ENCODE results near the gene TKTL1. TPM values are rescaled to one million over a fixed set of nuclear protein-coding genes. Genes with fewer than 3 reads are reported as not detected.

Gene TKTL1
- total RNA-seq, 1 experiment from 2014 or later = not detected

- Histone ChIP-seq H3K27ac (ENCODE audit: low read length) (no peak overlapping the region), H3K9me3 (ENCODE audit: control insufficient read depth, insufficient read depth, low read depth, low read length) (no peaks in the 10 kb centered on the region), H3K36me3 (ENCODE audit: control insufficient read depth, insufficient read depth, low read length) (peaks cover 6% of the 10 kb centered on the region; the same call in 1 of the 2 replicates), H3K27me3 (ENCODE audit: control insufficient read depth, insufficient read depth, low read length) (no peaks in the 10 kb centered on the region), H3K4me3 (ENCODE audit: low read depth in 2 of 2, low read length in 2 of 2) (no peak overlapping the region), H3K4me1 (ENCODE audit: control insufficient read depth, insufficient read depth, low read length) (no peaks in the 10 kb centered on the region)
- no peak for ATAC-seq
- no peak for DNase-seq (ENCODE audit: low read depth, low spot score)
- ChIA-PET POLR2A (no interaction called here), CTCF (interaction anchor here (1.3 kb wide), 1 partner anchor 18 kb away, joined by 3 read pairs; no protein-coding TSS in a partner anchor)
- in situ Hi-C loops (cut with HindIII; ENCODE audit: low pct_unique_long_range_greater_than_20kb, low sequenced_read_pairs) (no loop called here), intact Hi-C loops (cut with micrococcal nuclease; ENCODE audit: unreplicated experiment) (no loop called here)
- BruUV-seq (replicated peaks) = no TSS peak
- TF ChIP-seq TCF7L2 (IDR thresholded peaks at IDR 0.05; ENCODE audit: low read depth, low read length) (no peak), POLR2AphosphoS5 (IDR thresholded peaks at IDR 0.05; ENCODE audit: low read depth, low read length) (no peak), SIN3A (IDR thresholded peaks at IDR 0.05; ENCODE audit: borderline replicate concordance, insufficient read depth, low read depth, low read length) (no peak)
- TF ChIP-seq, protein P1, sequence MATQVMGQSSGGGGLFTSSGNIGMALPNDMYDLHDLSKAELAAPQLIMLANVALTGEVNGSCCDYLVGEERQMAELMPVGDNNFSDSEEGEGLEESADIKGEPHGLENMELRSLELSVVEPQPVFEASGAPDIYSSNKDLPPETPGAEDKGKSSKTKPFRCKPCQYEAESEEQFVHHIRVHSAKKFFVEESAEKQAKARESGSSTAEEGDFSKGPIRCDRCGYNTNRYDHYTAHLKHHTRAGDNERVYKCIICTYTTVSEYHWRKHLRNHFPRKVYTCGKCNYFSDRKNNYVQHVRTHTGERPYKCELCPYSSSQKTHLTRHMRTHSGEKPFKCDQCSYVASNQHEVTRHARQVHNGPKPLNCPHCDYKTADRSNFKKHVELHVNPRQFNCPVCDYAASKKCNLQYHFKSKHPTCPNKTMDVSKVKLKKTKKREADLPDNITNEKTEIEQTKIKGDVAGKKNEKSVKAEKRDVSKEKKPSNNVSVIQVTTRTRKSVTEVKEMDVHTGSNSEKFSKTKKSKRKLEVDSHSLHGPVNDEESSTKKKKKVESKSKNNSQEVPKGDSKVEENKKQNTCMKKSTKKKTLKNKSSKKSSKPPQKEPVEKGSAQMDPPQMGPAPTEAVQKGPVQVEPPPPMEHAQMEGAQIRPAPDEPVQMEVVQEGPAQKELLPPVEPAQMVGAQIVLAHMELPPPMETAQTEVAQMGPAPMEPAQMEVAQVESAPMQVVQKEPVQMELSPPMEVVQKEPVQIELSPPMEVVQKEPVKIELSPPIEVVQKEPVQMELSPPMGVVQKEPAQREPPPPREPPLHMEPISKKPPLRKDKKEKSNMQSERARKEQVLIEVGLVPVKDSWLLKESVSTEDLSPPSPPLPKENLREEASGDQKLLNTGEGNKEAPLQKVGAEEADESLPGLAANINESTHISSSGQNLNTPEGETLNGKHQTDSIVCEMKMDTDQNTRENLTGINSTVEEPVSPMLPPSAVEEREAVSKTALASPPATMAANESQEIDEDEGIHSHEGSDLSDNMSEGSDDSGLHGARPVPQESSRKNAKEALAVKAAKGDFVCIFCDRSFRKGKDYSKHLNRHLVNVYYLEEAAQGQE (IDR thresholded peaks at IDR 0.05; ENCODE audit: insufficient read depth in 1 of 2, low read depth in 2 of 2, low read length in 1 of 2) = no peak
- TF ChIP-seq, protein P2, sequence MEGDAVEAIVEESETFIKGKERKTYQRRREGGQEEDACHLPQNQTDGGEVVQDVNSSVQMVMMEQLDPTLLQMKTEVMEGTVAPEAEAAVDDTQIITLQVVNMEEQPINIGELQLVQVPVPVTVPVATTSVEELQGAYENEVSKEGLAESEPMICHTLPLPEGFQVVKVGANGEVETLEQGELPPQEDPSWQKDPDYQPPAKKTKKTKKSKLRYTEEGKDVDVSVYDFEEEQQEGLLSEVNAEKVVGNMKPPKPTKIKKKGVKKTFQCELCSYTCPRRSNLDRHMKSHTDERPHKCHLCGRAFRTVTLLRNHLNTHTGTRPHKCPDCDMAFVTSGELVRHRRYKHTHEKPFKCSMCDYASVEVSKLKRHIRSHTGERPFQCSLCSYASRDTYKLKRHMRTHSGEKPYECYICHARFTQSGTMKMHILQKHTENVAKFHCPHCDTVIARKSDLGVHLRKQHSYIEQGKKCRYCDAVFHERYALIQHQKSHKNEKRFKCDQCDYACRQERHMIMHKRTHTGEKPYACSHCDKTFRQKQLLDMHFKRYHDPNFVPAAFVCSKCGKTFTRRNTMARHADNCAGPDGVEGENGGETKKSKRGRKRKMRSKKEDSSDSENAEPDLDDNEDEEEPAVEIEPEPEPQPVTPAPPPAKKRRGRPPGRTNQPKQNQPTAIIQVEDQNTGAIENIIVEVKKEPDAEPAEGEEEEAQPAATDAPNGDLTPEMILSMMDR (IDR thresholded peaks at IDR 0.05) = no peak
Observed at GRCh38 chrX:154355094-154355775, 59.6 kb downstream of the TKTL1 start.

GRCh38 chrX:154355776-154356140 is 60.2 kb downstream of the TKTL1 start:
- DNase-seq (ENCODE audit: low read depth, low spot score) (no peak), ATAC-seq (no peak)
- H3K36me3 ChIP-seq (ENCODE audit: control insufficient read depth, insufficient read depth, low read length) = peaks cover 6% of the 10 kb centered on the region; the same call in 1 of the 2 replicates
- intact Hi-C loops (cut with micrococcal nuclease; ENCODE audit: unreplicated experiment) (no loop called here), in situ Hi-C loops (cut with HindIII; ENCODE audit: low pct_unique_long_range_greater_than_20kb, low sequenced_read_pairs) (no loop called here)
- H3K4me1 ChIP-seq (ENCODE audit: control insufficient read depth, insufficient read depth, low read length) = no peaks in the 10 kb centered on the region
- TF ChIP-seq POLR2AphosphoS5 (IDR thresholded peaks at IDR 0.05; ENCODE audit: low read depth, low read length) = no peak
- no peak for TF ChIP-seq TCF7L2 (IDR thresholded peaks at IDR 0.05; ENCODE audit: low read depth, low read length)
- TF ChIP-seq SIN3A (IDR thresholded peaks at IDR 0.05; ENCODE audit: borderline replicate concordance, insufficient read depth, low read depth, low read length) = no peak
- TF ChIP-seq, protein P1 (IDR thresholded peaks at IDR 0.05; ENCODE audit: insufficient read depth in 1 of 2, low read depth in 2 of 2, low read length in 1 of 2) = no peak
- TF ChIP-seq, protein P2 (IDR thresholded peaks at IDR 0.05) = no peak
- no peaks in the 10 kb centered on the region for H3K27me3 ChIP-seq (ENCODE audit: control insufficient read depth, insufficient read depth, low read length)
- POLR2A ChIA-PET = no interaction called here
- H3K4me3 ChIP-seq (ENCODE audit: low read depth in 2 of 2, low read length in 2 of 2) = no peak overlapping the region
- no TSS peak for BruUV-seq (replicated peaks)
- CTCF ChIA-PET = interaction anchor here (1.3 kb wide), 1 partner anchor 17 kb away, joined by 3 read pairs; no protein-coding TSS in a partner anchor
- no peak overlapping the region for H3K27ac ChIP-seq (ENCODE audit: low read length)
- no peaks in the 10 kb centered on the region for H3K9me3 ChIP-seq (ENCODE audit: control insufficient read depth, insufficient read depth, low read depth, low read length)

Measured in Panc1 (cell line).